Activated T-cell treated with anti-CD3 and anti-CD28 coated beads, Interleukin-2, amount 50 U/mL, for 24 hours (primary cell): Measurements from ENCODE around the gene ZGLP1.
A peak's percentile ranks its signal among the peaks of the same experiment; 100 is the strongest.

ENCODE experiments used
- DNase-seq: peaks from one replicate; pipeline ENCODE4 v3.0.0-alpha.2; 2020
- H3K27ac Mint-ChIP-seq: 2 replicates; pipeline ENCODE4 v1.8.0; 2020; ENCODE audit warnings: mild to moderate bottlenecking, mixed read lengths
- H3K27me3 Mint-ChIP-seq: 2 replicates; pipeline ENCODE4 v1.8.0; 2020; ENCODE audit warnings: mixed read lengths
- H3K36me3 Mint-ChIP-seq: 2 replicates; pipeline ENCODE4 v1.8.0; 2020; ENCODE audit warnings: low read depth, mixed read lengths
- H3K4me1 Mint-ChIP-seq: 2 replicates; pipeline ENCODE4 v1.8.0; 2020; ENCODE audit warnings: low read depth, mixed read lengths
- H3K4me3 Mint-ChIP-seq: 2 replicates; pipeline ENCODE4 v1.8.0; 2020; ENCODE audit warnings: mild to moderate bottlenecking, moderate library complexity, mixed read lengths
- H3K9me3 Mint-ChIP-seq: 2 replicates; pipeline ENCODE4 v1.8.0; 2020; ENCODE audit warnings: mixed read lengths

The ZGLP1 gene

GRCh38 chr19:10292789-10293636 lies 16.6 kb downstream of the ZGLP1 start:
- peaks cover 66% of the 10 kb centered on the region for H3K4me1 Mint-ChIP-seq
- peak overlapping the region; percentile 70 for H3K4me3 Mint-ChIP-seq
- H3K27ac Mint-ChIP-seq, result peak overlapping the region; percentile 80
- H3K9me3 Mint-ChIP-seq, result no peaks in the 10 kb centered on the region
- H3K27me3 Mint-ChIP-seq, result peaks cover 80% of the 10 kb centered on the region
- DNase-seq, result no peak
- H3K36me3 Mint-ChIP-seq, result no peaks in the 10 kb centered on the region

GRCh38 chr19:10292206-10292788 lies 17.3 kb downstream of the ZGLP1 start:
- Mint-ChIP-seq H3K27me3 (peaks cover 87% of the 10 kb centered on the region), H3K4me3 (peak overlapping the region; percentile 70), H3K36me3 (no peaks in the 10 kb centered on the region), H3K4me1 (peaks cover 74% of the 10 kb centered on the region), H3K9me3 (no peaks in the 10 kb centered on the region), H3K27ac (peak overlapping the region; percentile 56)
- peak; percentile 83 for DNase-seq

- H3K36me3 Mint-ChIP-seq, result no peaks in the 10 kb centered on the region
- DNase-seq, result no peak
- H3K4me1 Mint-ChIP-seq, result peaks cover 79% of the 10 kb centered on the region
- peak overlapping the region; percentile 70 for H3K4me3 Mint-ChIP-seq
- H3K9me3 Mint-ChIP-seq, result no peaks in the 10 kb centered on the region
- peaks cover 90% of the 10 kb centered on the region for H3K27me3 Mint-ChIP-seq
- peak overlapping the region; percentile 56 for H3K27ac Mint-ChIP-seq
Measured at GRCh38 chr19:10291554-10292205, 17.9 kb downstream of the ZGLP1 start.

DNA sequence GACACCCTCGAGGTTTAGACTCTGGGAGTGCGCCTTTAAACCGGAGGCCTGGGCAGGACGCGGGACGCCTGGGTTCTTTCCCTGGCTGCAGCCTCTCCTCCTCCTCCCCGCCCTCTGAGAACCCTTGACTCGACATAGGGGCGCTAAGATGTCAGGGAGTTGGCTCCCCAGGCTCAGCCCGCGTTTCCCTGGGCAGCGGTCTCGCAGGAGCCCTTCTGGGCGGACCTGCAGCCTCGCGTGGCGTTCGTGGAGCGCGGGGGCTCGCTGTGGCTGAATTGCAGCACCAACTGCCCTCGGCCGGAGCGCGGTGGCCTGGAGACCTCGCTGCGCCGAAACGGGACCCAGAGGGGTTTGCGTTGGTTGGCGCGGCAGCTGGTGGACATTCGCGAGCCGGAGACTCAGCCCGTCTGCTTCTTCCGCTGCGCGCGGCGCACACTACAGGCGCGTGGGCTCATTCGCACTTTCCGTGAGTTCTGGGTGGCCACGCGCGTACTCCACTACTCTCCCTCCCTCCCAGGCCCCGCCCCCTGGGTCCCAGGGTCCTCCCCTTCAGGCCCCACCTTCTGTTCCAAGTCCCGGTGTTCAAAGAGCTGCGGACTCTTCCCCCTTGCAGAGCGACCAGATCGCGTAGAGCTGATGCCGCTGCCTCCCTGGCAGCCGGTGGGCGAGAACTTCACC lies 18.6 kb downstream of the ZGLP1 start:
- Mint-ChIP-seq H3K36me3 (peaks cover 5% of the 10 kb centered on the region), H3K4me3 (peak overlapping the region; percentile 70), H3K27me3 (peaks cover 89% of the 10 kb centered on the region), H3K27ac (peak overlapping the region; percentile 71), H3K9me3 (no peaks in the 10 kb centered on the region), H3K4me1 (peaks cover 85% of the 10 kb centered on the region)
- DNase-seq, result peak; percentile 70

GRCh38 chr19:10290357-10290875 lies 19.2 kb downstream of the ZGLP1 start:
- Mint-ChIP-seq H3K9me3 (no peaks in the 10 kb centered on the region), H3K4me1 (peaks cover 83% of the 10 kb centered on the region), H3K27me3 (peaks cover 83% of the 10 kb centered on the region), H3K36me3 (peaks cover 11% of the 10 kb centered on the region), H3K27ac (peak overlapping the region; percentile 71), H3K4me3 (peak overlapping the region; percentile 70)
- peak; percentile 55 for DNase-seq

GRCh38 chr19:10289836-10290356 lies 19.7 kb downstream of the ZGLP1 start, which contains the start of gene ICAM5:
ICAM5 (plus strand) TSS chr19:10289952; CDS start chr19:10290044, 92 bp downstream.
- Mint-ChIP-seq H3K36me3 (peaks cover 16% of the 10 kb centered on the region), H3K27me3 (peaks cover 78% of the 10 kb centered on the region), H3K4me1 (peaks cover 83% of the 10 kb centered on the region), H3K4me3 (peak within 1 kb of the TSS; percentile 70), H3K9me3 (no peaks in the 10 kb centered on the region), H3K27ac (peak within 1 kb of the TSS; percentile 75)
- DNase-seq, result no peak

DNA sequence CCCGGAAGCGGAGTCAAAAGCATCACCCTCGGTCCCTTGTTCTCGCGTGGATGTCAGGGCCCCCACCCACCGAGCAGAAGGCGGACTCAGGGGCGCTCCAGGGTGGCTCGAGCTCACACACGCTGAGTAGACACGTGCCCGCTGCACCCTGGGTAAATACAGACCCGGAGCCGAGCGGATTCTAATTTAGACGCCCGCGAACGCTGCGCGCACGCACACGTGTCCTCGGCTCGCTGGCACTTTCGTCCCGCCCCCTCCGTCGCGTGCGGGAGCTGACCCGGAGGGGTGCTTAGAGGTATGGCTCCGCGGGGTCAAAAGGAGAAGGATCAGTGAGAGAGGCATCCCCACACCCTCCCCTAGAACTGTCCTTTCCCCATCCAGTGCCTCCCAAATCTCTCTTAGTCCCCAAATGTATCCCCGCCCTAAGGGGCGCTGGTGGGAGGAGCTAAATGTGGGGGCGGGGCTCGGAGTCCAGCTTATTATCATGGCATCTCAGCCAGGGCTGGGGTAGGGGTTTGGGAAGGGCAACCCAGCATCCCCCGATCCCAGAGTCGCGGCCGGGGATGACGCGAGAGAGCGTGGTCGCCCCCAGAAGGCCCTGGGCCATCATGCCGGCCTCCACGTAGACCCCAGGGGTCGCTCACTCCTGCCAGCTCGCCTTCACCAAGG lies 20.3 kb downstream of the ZGLP1 start:
- peaks cover 72% of the 10 kb centered on the region for H3K27me3 Mint-ChIP-seq
- H3K9me3 Mint-ChIP-seq, result no peaks in the 10 kb centered on the region
- peak; percentile 82 for DNase-seq
- peak overlapping the region; percentile 75 for H3K27ac Mint-ChIP-seq
- H3K36me3 Mint-ChIP-seq, result peaks cover 22% of the 10 kb centered on the region
- peaks cover 79% of the 10 kb centered on the region for H3K4me1 Mint-ChIP-seq
- peak overlapping the region; percentile 70 for H3K4me3 Mint-ChIP-seq

DNA sequence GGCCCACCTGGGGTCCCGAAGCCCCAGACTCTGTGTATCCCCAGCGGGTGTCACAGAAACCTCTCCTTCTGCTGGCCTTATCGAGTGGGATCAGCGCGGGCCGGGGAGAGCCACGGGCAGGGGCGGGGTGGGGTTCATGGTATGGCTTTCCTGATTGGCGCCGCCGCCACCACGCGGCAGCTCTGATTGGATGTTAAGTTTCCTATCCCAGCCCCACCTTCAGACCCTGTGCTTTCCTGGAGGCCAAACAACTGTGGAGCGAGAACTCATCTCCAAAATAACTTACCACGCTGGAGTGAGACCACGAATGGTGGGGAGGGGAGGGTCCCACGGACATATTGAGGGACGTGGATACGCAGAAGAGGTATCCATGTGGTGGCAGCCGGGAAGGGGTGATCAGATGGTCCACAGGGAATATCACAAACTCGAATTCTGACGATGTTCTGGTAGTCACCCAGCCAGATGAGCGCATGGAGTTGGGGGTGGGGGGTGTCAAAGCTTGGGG lies 20.9 kb downstream of the ZGLP1 start:
- DNase-seq, result peak; percentile 65
- H3K9me3 Mint-ChIP-seq, result no peaks in the 10 kb centered on the region
- H3K4me1 Mint-ChIP-seq, result peaks cover 77% of the 10 kb centered on the region
- H3K27me3 Mint-ChIP-seq, result peaks cover 66% of the 10 kb centered on the region
- H3K4me3 Mint-ChIP-seq, result peak overlapping the region; percentile 70
- H3K27ac Mint-ChIP-seq, result peak overlapping the region; percentile 75
- H3K36me3 Mint-ChIP-seq, result peaks cover 28% of the 10 kb centered on the region

GRCh38 chr19:10286803-10287737 lies 22.5 kb downstream of the ZGLP1 start, which contains the start of gene ICAM4:
ICAM4 (plus strand) TSS chr19:10286955; CDS start chr19:10287013, 58 bp downstream.
- peak; percentile 61 for DNase-seq
- Mint-ChIP-seq H3K4me3 (no peak within 1 kb of the TSS), H3K27ac (peak within 1 kb of the TSS; percentile 18), H3K36me3 (peaks cover 37% of the 10 kb centered on the region), H3K9me3 (no peaks in the 10 kb centered on the region), H3K4me1 (peaks cover 62% of the 10 kb centered on the region), H3K27me3 (peaks cover 50% of the 10 kb centered on the region)

DNA sequence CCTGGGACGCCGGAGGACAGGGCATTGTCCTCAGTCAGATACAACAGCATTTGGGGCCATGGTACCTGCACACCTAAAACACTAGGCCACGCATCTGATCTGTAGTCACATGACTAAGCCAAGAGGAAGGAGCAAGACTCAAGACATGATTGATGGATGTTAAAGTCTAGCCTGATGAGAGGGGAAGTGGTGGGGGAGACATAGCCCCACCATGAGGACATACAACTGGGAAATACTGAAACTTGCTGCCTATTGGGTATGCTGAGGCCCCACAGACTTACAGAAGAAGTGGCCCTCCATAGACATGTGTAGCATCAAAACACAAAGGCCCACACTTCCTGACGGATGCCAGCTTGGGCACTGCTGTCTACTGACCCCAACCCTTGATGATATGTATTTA lies 24.2 kb downstream of the ZGLP1 start:
- H3K4me1 Mint-ChIP-seq, result peaks cover 47% of the 10 kb centered on the region
- DNase-seq, result no peak
- no peak overlapping the region for H3K4me3 Mint-ChIP-seq
- no peaks in the 10 kb centered on the region for H3K9me3 Mint-ChIP-seq
- no peak overlapping the region for H3K27ac Mint-ChIP-seq
- H3K36me3 Mint-ChIP-seq, result peaks cover 48% of the 10 kb centered on the region
- peaks cover 33% of the 10 kb centered on the region for H3K27me3 Mint-ChIP-seq

GRCh38 chr19:10284960-10285278 lies 24.7 kb downstream of the ZGLP1 start:
- Mint-ChIP-seq H3K36me3 (peaks cover 51% of the 10 kb centered on the region), H3K4me3 (no peak overlapping the region), H3K4me1 (peaks cover 43% of the 10 kb centered on the region), H3K9me3 (no peaks in the 10 kb centered on the region), H3K27me3 (peaks cover 28% of the 10 kb centered on the region), H3K27ac (no peak overlapping the region)
- DNase-seq, result no peak

GRCh38 chr19:10284065-10284959 lies 25.3 kb downstream of the ZGLP1 start:
- peaks cover 57% of the 10 kb centered on the region for H3K36me3 Mint-ChIP-seq
- H3K27ac Mint-ChIP-seq, result no peak overlapping the region
- no peak for DNase-seq
- peaks cover 43% of the 10 kb centered on the region for H3K4me1 Mint-ChIP-seq
- no peaks in the 10 kb centered on the region for H3K9me3 Mint-ChIP-seq
- no peak overlapping the region for H3K4me3 Mint-ChIP-seq
- H3K27me3 Mint-ChIP-seq, result peaks cover 24% of the 10 kb centered on the region
